Measurements from ENCODE around the gene ZNF177.
"Not testable (repeated sequence)": the region's sequence is repeated elsewhere in the genome, so short reads cannot be mapped to it uniquely, and the experiment has no call there.

ZNF177 gene

GRCh38 chr19:9362905-9363304 lies at the start of gene ZNF177:
ZNF177 (plus strand) TSS chr19:9363013; CDS start chr19:9378312, 15,299 bp downstream.
- Histone ChIP-seq H3K27me3 (ENCODE audit: insufficient read depth, low read length, poor library complexity, severe bottlenecking) (no peaks in the 10 kb centered on the region), H4K20me1 (ENCODE audit: insufficient read depth, low read length, poor library complexity, severe bottlenecking) (no peaks in the 10 kb centered on the region), H3K9ac (ENCODE audit: low read depth, low read length, poor library complexity, severe bottlenecking) (no peak within 1 kb of the TSS)

GRCh38 chr19:9313756-9314155 lies 49.1 kb upstream of the ZNF177 start:
- no peak overlapping the region for H3K9ac ChIP-seq (ENCODE audit: low read depth, low read length, poor library complexity, severe bottlenecking)
- no peaks in the 10 kb centered on the region for H3K36me3 ChIP-seq (ENCODE audit: insufficient read depth, low read length)
- H3K79me2 ChIP-seq (ENCODE audit: insufficient read depth, low read length), result peaks cover 6% of the 10 kb centered on the region
- no peaks in the 10 kb centered on the region for H3K9me3 ChIP-seq (ENCODE audit: insufficient read depth, low read depth, low read length)
- no peaks in the 10 kb centered on the region for H4K20me1 ChIP-seq (ENCODE audit: insufficient read depth, low read length, poor library complexity, severe bottlenecking)
- H3K4me2 ChIP-seq (ENCODE audit: low read depth, low read length, poor library complexity, severe bottlenecking), result no peak overlapping the region
- no peak overlapping the region for H2AFZ ChIP-seq (ENCODE audit: low read length)
- no peaks in the 10 kb centered on the region for H3K9me2 ChIP-seq (replicated peaks; ENCODE audit: low read depth, low read length)
- H3F3A ChIP-seq (ENCODE audit: low read depth), result no peaks in the 10 kb centered on the region
- no peak overlapping the region for H3K4me3 ChIP-seq (ENCODE audit: low read length, poor library complexity, severe bottlenecking)
- H3K27me3 ChIP-seq (ENCODE audit: insufficient read depth, low read length, poor library complexity, severe bottlenecking), result no peaks in the 10 kb centered on the region
- TF ChIP-seq CTCF (conservative IDR thresholded peaks at IDR 0.05; ENCODE audit: low read length) (no peak), EZH2phosphoT487 (IDR thresholded peaks at IDR 0.05; ENCODE audit: borderline replicate concordance) (no peak)
- peaks cover 2% of the 10 kb centered on the region for H3K4me1 ChIP-seq (ENCODE audit: insufficient read depth, low read length, poor library complexity, severe bottlenecking)

More at GRCh38 chr19:9362905-9363304, at the start of gene ZNF177:
- no peak within 1 kb of the TSS for H2AFZ ChIP-seq (ENCODE audit: low read length)
- no peaks in the 10 kb centered on the region for H3K9me3 ChIP-seq (ENCODE audit: insufficient read depth, low read depth, low read length)
- H3K36me3 ChIP-seq (ENCODE audit: insufficient read depth, low read length), result no peaks in the 10 kb centered on the region
- no peaks in the 10 kb centered on the region for H3K79me2 ChIP-seq (ENCODE audit: insufficient read depth, low read length)
- H3K4me1 ChIP-seq (ENCODE audit: insufficient read depth, low read length, poor library complexity, severe bottlenecking), result no peaks in the 10 kb centered on the region
- H3K9me2 ChIP-seq (replicated peaks; ENCODE audit: low read depth, low read length), result no peaks in the 10 kb centered on the region
- TF ChIP-seq CTCF (conservative IDR thresholded peaks at IDR 0.05; ENCODE audit: low read length), result no peak
- H3K4me3 ChIP-seq (ENCODE audit: low read length, poor library complexity, severe bottlenecking), result no peak within 1 kb of the TSS
- H3F3A ChIP-seq (ENCODE audit: low read depth), result no peaks in the 10 kb centered on the region
- H3K4me2 ChIP-seq (ENCODE audit: low read depth, low read length, poor library complexity, severe bottlenecking), result no peak within 1 kb of the TSS

- Histone ChIP-seq H3K4me2 (ENCODE audit: low read depth, low read length, poor library complexity, severe bottlenecking) (no peak overlapping the region), H3K27me3 (ENCODE audit: insufficient read depth, low read length, poor library complexity, severe bottlenecking) (no peaks in the 10 kb centered on the region), H3F3A (ENCODE audit: low read depth) (peaks cover 3% of the 10 kb centered on the region; the same call in 1 of the 2 replicates), H2AFZ (ENCODE audit: low read length) (no peak overlapping the region), H3K4me1 (ENCODE audit: insufficient read depth, low read length, poor library complexity, severe bottlenecking) (peaks cover 25% of the 10 kb centered on the region), H3K9me2 (replicated peaks; ENCODE audit: low read depth, low read length) (no peaks in the 10 kb centered on the region), H3K36me3 (ENCODE audit: insufficient read depth, low read length) (no peaks in the 10 kb centered on the region), H3K9me3 (ENCODE audit: insufficient read depth, low read depth, low read length) (no peaks in the 10 kb centered on the region), H3K79me2 (ENCODE audit: insufficient read depth, low read length) (peaks cover 20% of the 10 kb centered on the region), H3K4me3 (ENCODE audit: low read length, poor library complexity, severe bottlenecking) (no peak overlapping the region), H4K20me1 (ENCODE audit: insufficient read depth, low read length, poor library complexity, severe bottlenecking) (no peaks in the 10 kb centered on the region), H3K9ac (ENCODE audit: low read depth, low read length, poor library complexity, severe bottlenecking) (no peak overlapping the region)
- TF ChIP-seq EZH2phosphoT487 (IDR thresholded peaks at IDR 0.05; ENCODE audit: borderline replicate concordance), result no peak
- TF ChIP-seq CTCF (conservative IDR thresholded peaks at IDR 0.05; ENCODE audit: low read length), result no peak
Observed at GRCh38 chr19:9321338-9321737, 41.5 kb upstream of the ZNF177 start.

GRCh38 chr19:9321756-9322155 lies 41.1 kb upstream of the ZNF177 start:
- H2AFZ ChIP-seq (ENCODE audit: low read length); H3K9ac ChIP-seq (ENCODE audit: low read depth, low read length, poor library complexity, severe bottlenecking); H3K4me3 ChIP-seq (ENCODE audit: low read length, poor library complexity, severe bottlenecking); H3K36me3 ChIP-seq (ENCODE audit: insufficient read depth, low read length); H3K9me2 ChIP-seq (replicated peaks; ENCODE audit: low read depth, low read length); H3K4me2 ChIP-seq (ENCODE audit: low read depth, low read length, poor library complexity, severe bottlenecking); H3K27me3 ChIP-seq (ENCODE audit: insufficient read depth, low read length, poor library complexity, severe bottlenecking); H3F3A ChIP-seq (ENCODE audit: low read depth); H4K20me1 ChIP-seq (ENCODE audit: insufficient read depth, low read length, poor library complexity, severe bottlenecking); H3K9me3 ChIP-seq (ENCODE audit: insufficient read depth, low read depth, low read length): not testable (repeated sequence)
- Histone ChIP-seq H3K4me1 (ENCODE audit: insufficient read depth, low read length, poor library complexity, severe bottlenecking) (peaks cover 27% of the 10 kb centered on the region), H3K79me2 (ENCODE audit: insufficient read depth, low read length) (peaks cover 23% of the 10 kb centered on the region)

GRCh38 chr19:9322201-9322600 lies 40.6 kb upstream of the ZNF177 start:
- not testable (repeated sequence) for H3K27me3 ChIP-seq (ENCODE audit: insufficient read depth, low read length, poor library complexity, severe bottlenecking); H3F3A ChIP-seq (ENCODE audit: low read depth); H3K9me3 ChIP-seq (ENCODE audit: insufficient read depth, low read depth, low read length); H3K36me3 ChIP-seq (ENCODE audit: insufficient read depth, low read length); H3K4me3 ChIP-seq (ENCODE audit: low read length, poor library complexity, severe bottlenecking); H3K9me2 ChIP-seq (replicated peaks; ENCODE audit: low read depth, low read length); H4K20me1 ChIP-seq (ENCODE audit: insufficient read depth, low read length, poor library complexity, severe bottlenecking); H2AFZ ChIP-seq (ENCODE audit: low read length); H3K9ac ChIP-seq (ENCODE audit: low read depth, low read length, poor library complexity, severe bottlenecking)
- H3K4me2 ChIP-seq (ENCODE audit: low read depth, low read length, poor library complexity, severe bottlenecking), result peak overlapping the region; percentile 81
- peaks cover 27% of the 10 kb centered on the region for H3K4me1 ChIP-seq (ENCODE audit: insufficient read depth, low read length, poor library complexity, severe bottlenecking)
- H3K79me2 ChIP-seq (ENCODE audit: insufficient read depth, low read length), result peaks cover 23% of the 10 kb centered on the region
